Activated CD8-positive, alpha-beta T cell treated with anti-CD3 and anti-CD28 coated beads for 36 hours (primary cell): ENCODE measurements around the gene STAB1. TPM values are rescaled to one million over a fixed set of nuclear protein-coding genes. Genes with fewer than 3 reads are reported as not detected.

Experiments used
- ATAC-seq: fragments of 200-7000 bp; cut with Tn5 transposase; one replicate; pipeline ENCODE4 v1.10.0; 2021; ENCODE audit warnings: mild to moderate bottlenecking, moderate library complexity
- CTCF ChIA-PET: fragments of 350-600 bp; sonication (Branson Sonifier 250); formaldehyde crosslinking; loops from one replicate; lab custom pipeline; 2021; ENCODE audit warnings: antibody characterized with exemption; lab: Charles Lee
- POLR2A ChIA-PET: fragments of 350-600 bp; sonication (Branson Sonifier 250); formaldehyde crosslinking; loops from one replicate; lab custom pipeline; 2021; ENCODE audit warnings: antibody characterized with exemption; lab: Charles Lee
- DNase-seq: peaks from one replicate; pipeline ENCODE4 v3.0.0-alpha.2; 2020
- H3K27ac Mint-ChIP-seq: one replicate; pipeline ENCODE4 v1.8.0; 2021; ENCODE audit warnings: mild to moderate bottlenecking, mixed read lengths
- H3K27me3 Mint-ChIP-seq: one replicate; pipeline ENCODE4 v1.8.0; 2021; ENCODE audit warnings: mixed read lengths
- H3K36me3 Mint-ChIP-seq: one replicate; pipeline ENCODE4 v1.8.0; 2021; ENCODE audit warnings: low read depth, mixed read lengths
- H3K4me1 Mint-ChIP-seq: one replicate; pipeline ENCODE4 v1.8.0; 2021; ENCODE audit warnings: low read depth, mixed read lengths
- H3K4me3 Mint-ChIP-seq: one replicate; pipeline ENCODE4 v1.8.0; 2021; ENCODE audit warnings: mild to moderate bottlenecking, moderate library complexity, mixed read lengths
- H3K9me3 Mint-ChIP-seq: one replicate; pipeline ENCODE4 v1.8.0; 2021; ENCODE audit warnings: mixed read lengths
- intact Hi-C: fragments of 100-400 bp; cut with micrococcal nuclease; formaldehyde crosslinking; loops from one replicate; pipeline ENCODE4 v1.10.0; 2022
- total RNA-seq, 2 experiments: library from RNA; stranded (reverse); gene quantifications; one replicate each; pipeline ENCODE4 v1.2.3, GENCODE V29; 2021
- TF ChIP-seq, protein P1 (sequence below): fragments of 200-600 bp; IDR thresholded peaks from one replicate; pipeline ENCODE4 v1.8.0; 2022; ENCODE audit warnings: antibody characterized with exemption, mild to moderate bottlenecking

STAB1 gene
- total RNA-seq, 2 experiments from 2014 or later, result 0.09 to 0.20 TPM

DNA sequence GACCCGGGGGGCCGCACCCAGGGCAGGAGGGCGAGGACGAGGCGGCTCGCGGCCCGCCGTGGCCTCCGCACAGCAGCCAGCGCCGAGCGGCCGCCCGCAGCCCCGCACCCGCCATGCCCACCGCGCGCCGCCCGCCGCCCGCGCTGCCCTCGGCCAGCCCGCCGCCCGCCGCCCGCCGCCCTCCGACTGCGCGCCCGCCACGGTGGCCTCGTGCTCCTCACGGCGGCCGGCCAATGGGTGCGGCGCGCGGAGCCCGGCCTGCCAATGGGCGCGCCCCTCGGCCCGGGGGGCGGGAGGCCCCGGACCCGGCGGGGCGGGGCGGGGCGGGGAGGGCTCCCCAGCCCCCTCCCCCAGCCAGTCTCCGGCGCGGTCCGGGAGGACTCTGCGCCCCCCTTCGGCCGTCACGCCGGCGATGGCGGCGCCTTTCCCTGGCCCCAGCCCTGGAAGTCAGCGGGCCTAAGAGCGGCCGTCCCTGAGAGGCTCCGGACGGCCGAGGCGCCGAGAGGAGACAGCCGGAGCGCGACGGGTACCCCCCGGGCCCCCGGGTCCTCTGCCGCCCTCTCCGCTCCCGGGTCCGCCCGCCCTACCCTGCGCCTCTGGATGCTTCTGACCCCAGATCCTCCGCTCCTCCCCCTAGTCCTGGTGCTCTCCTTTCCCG, 38.6 kb downstream of the STAB1 start, which contains the start of gene NT5DC2:
Gene NT5DC2, minus strand, starts transcription at position 235 of the 658 bp plus-strand sequence. Its CDS starts 120 bp downstream, at position 115.
- CTCF ChIA-PET, result no interaction called here
- Mint-ChIP-seq H3K4me3 (peak within 1 kb of the TSS; percentile 84), H3K27ac (peak within 1 kb of the TSS; percentile 75), H3K27me3 (no peaks in the 10 kb centered on the region), H3K36me3 (peaks cover 16% of the 10 kb centered on the region), H3K4me1 (peaks cover 28% of the 10 kb centered on the region), H3K9me3 (no peaks in the 10 kb centered on the region)
- ATAC-seq, result peak; percentile 60
- intact Hi-C loops, result loop anchor here (10.0 kb wide), 1 partner anchor 151 kb away; the partner anchor contains the start of genes GNL3 and PBRM1
- TF ChIP-seq, protein P1, sequence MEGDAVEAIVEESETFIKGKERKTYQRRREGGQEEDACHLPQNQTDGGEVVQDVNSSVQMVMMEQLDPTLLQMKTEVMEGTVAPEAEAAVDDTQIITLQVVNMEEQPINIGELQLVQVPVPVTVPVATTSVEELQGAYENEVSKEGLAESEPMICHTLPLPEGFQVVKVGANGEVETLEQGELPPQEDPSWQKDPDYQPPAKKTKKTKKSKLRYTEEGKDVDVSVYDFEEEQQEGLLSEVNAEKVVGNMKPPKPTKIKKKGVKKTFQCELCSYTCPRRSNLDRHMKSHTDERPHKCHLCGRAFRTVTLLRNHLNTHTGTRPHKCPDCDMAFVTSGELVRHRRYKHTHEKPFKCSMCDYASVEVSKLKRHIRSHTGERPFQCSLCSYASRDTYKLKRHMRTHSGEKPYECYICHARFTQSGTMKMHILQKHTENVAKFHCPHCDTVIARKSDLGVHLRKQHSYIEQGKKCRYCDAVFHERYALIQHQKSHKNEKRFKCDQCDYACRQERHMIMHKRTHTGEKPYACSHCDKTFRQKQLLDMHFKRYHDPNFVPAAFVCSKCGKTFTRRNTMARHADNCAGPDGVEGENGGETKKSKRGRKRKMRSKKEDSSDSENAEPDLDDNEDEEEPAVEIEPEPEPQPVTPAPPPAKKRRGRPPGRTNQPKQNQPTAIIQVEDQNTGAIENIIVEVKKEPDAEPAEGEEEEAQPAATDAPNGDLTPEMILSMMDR, result no peak
- peak; percentile 72 for DNase-seq
- POLR2A ChIA-PET, result interaction anchor here (1.0 kb wide), 1 partner anchor 73 kb away, joined by 3 read pairs; no protein-coding TSS in a partner anchor

- Mint-ChIP-seq H3K36me3 (peaks cover 22% of the 10 kb centered on the region), H3K27me3 (no peaks in the 10 kb centered on the region), H3K4me3 (peak overlapping the region; percentile 74), H3K27ac (peak overlapping the region; percentile 75), H3K4me1 (peaks cover 35% of the 10 kb centered on the region), H3K9me3 (no peaks in the 10 kb centered on the region)
- intact Hi-C loops, result loop anchor here (10.0 kb wide), 1 partner anchor 150 kb away; the partner anchor contains the start of genes GNL3 and PBRM1
- ATAC-seq (no peak), DNase-seq (no peak)
- CTCF ChIA-PET, result no interaction called here
- TF ChIP-seq, protein P1, result no peak
- POLR2A ChIA-PET, result interaction anchor here (1.5 kb wide), 1 partner anchor 236 kb away, joined by 3 read pairs; the partner anchor contains the start of gene NEK4
Observed at GRCh38 chr3:52534281-52535183, 39.4 kb downstream of the STAB1 start.

DNA sequence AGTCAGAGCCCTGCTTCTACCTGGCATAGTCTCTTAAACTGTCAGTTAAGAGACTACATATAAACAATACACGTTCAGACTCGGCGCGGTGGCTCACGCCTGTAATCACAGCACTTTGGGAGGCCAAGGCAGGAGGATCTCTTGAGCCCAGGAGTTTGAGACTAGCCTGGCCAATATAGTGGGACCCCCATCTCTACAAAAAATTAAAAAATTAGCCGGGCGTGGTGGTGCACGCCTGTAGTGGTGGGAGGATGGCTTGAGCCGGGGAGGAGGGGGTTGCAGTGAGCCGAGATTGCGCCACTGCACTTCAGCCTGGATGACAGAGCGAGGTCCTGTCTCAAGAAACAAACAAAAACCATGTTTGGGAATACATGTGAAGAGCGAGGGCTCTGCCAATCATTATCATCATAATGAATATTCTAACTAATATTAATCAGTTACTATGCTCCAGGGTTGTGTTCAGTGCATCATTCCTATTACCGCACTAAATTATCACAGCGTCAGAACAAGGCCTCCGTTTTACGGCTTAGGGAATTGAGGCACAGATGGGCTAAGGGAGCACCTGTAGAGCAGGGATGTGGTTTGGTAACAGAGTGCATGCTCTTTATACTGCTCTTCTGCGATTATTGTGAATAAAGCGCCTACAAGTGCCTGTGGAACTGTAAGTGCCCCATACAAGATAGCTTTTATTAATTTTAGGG, 40.4 kb downstream of the STAB1 start:
- TF ChIP-seq, protein P1, result no peak
- POLR2A ChIA-PET, result interaction anchor here (1.5 kb wide), 1 partner anchor 235 kb away, joined by 3 read pairs; the partner anchor contains the start of gene NEK4
- DNase-seq (no peak), ATAC-seq (no peak)
- CTCF ChIA-PET, result interaction anchor here (0.8 to 1.2 kb wide), 5 partner anchors 63 to 127 kb away, joined by 3 to 4 read pairs (median 3); no protein-coding TSS in a partner anchor
- H3K27ac Mint-ChIP-seq, result no peak overlapping the region
- H3K36me3 Mint-ChIP-seq, result peaks cover 24% of the 10 kb centered on the region
- intact Hi-C loops, result loop anchor here (10.0 kb wide), 1 partner anchor 149 kb away; the partner anchor contains the start of genes GNL3 and PBRM1
- H3K4me1 Mint-ChIP-seq, result peaks cover 42% of the 10 kb centered on the region
- H3K9me3 Mint-ChIP-seq, result no peaks in the 10 kb centered on the region
- peak overlapping the region; percentile 100 for H3K4me3 Mint-ChIP-seq
- no peaks in the 10 kb centered on the region for H3K27me3 Mint-ChIP-seq

- Mint-ChIP-seq H3K9me3 (no peaks in the 10 kb centered on the region), H3K27ac (peak overlapping the region; percentile 99), H3K4me3 (peak overlapping the region; percentile 100), H3K27me3 (no peaks in the 10 kb centered on the region), H3K4me1 (peaks cover 46% of the 10 kb centered on the region), H3K36me3 (peaks cover 29% of the 10 kb centered on the region)
- DNase-seq (no peak), ATAC-seq (no peak)
- ChIA-PET POLR2A (interaction anchor here (1.5 kb wide), 1 partner anchor 235 kb away, joined by 3 read pairs; the partner anchor contains the start of gene NEK4), CTCF (interaction anchor here (0.8 to 1.2 kb wide), 5 partner anchors 64 to 128 kb away, joined by 3 to 4 read pairs (median 3); no protein-coding TSS in a partner anchor)
- TF ChIP-seq, protein P1, result no peak
- intact Hi-C loops, result loop anchor here (10.0 kb wide), 1 partner anchor 149 kb away; the partner anchor contains the start of genes GNL3 and PBRM1
Observed at GRCh38 chr3:52536112-52536368, 40.9 kb downstream of the STAB1 start.
